Measurements from ENCODE around the gene PLEKHB2.
"Not testable (repeated sequence)": the region's sequence is repeated elsewhere in the genome, so short reads cannot be mapped to it uniquely, and the experiment has no call there.

Gene PLEKHB2

DNA sequence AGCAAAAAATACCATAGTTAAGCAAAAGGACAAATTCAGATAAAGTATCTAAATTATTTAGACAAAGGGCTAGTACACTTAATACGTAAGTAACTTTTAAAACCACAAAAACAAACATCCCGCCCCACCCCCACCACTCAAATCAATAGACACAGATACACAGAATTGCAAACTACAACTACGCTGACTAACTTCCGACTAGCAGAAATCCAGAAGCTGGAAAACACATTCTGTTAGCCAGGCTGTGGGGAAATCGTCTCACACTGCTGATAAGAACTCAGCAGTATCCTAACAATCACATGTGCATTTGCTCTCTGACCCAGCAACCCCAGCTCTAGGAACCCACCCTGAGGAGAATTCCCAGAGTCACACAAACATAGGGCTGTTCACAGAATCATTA, 28.4 kb upstream of the PLEKHB2 start:
- no peak overlapping the region for H4K91ac ChIP-seq (ENCODE audit: low read depth, low read length, poor library complexity)
- no peak overlapping the region for H3K27ac ChIP-seq (replicated peaks; ENCODE audit: low read length)
- WGBS, 2 donors (ENCODE audit: extremely low coverage in 2 of 2, insufficient read length in 2 of 2, insufficient replicate concordance in 1 of 2): no CpG with 5 or more reads among the region's 5 CpGs

DNA sequence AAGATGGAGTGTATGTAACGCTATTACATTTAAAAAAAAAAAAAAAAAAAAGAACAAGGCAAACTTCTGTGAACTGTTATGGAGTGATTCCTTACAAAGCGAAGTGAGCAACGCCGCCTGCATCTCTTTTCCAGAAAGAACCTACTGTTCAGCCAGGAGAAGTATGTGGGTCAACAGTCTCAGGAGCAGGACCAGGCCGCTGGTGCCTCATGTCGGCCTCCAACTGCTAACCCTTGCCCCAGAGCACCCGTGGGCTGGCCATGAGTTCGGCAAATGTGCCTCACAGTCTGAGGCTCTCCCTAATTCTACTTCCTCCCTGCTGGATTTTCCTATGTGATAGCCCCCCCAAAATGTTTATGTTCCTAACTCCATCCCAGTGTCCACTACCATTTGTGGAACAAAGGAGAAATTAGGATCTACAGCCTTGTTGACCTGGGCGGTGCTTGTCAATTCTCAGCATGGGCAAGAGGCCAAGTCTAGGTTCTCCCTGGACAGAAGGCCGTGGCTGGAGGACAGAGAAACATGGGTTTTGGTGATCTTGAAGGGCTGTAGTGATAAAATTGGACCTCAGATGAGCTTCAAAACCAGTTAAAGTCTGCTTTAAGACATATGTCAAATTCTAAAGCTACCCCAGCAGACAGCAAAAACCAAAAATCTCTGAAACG, 27.8 kb upstream of the PLEKHB2 start:
- no peak overlapping the region for H3K27ac ChIP-seq (replicated peaks; ENCODE audit: low read length)

More for the DNA sequence above, 28.4 kb upstream of the PLEKHB2 start:
- no peaks in the 10 kb centered on the region for H3K9me3 ChIP-seq (replicated peaks in 1 of 2; ENCODE audit: control insufficient read depth in 2 of 2, insufficient read depth in 1 of 2, low read depth in 1 of 2, low read length in 2 of 2)
- H3K36me3 ChIP-seq (replicated peaks in 1 of 2; ENCODE audit: control insufficient read depth in 2 of 2, insufficient read depth in 2 of 2, low read length in 2 of 2): peaks cover 36 to 99% of the 10 kb centered on the region in 2 donors
- no peak overlapping the region for H3K4ac ChIP-seq (ENCODE audit: low read length)
- no peak overlapping the region for H3K14ac ChIP-seq (ENCODE audit: low read length)
- no peak overlapping the region for H2BK5ac ChIP-seq (ENCODE audit: low read length)
- no peak overlapping the region for H3K4me3 ChIP-seq (ENCODE audit: low read length in 2 of 2)
- no peak for DNase-seq (ENCODE audit: low spot score)
- no peak overlapping the region for H3K4me2 ChIP-seq (ENCODE audit: insufficient read depth, low read length, poor library complexity, severe bottlenecking)
- no peak overlapping the region for H2BK120ac ChIP-seq (ENCODE audit: low read depth, low read length)
- H2AFZ ChIP-seq (ENCODE audit: low read length): no peak overlapping the region
- H4K8ac ChIP-seq (ENCODE audit: low read depth, low read length): no peak overlapping the region
- H3K27me3 ChIP-seq (ENCODE audit: control insufficient read depth in 3 of 3, insufficient read depth in 3 of 3, low read depth in 1 of 3, low read length in 3 of 3): no peaks in the 10 kb centered on the region
- H3K4me1 ChIP-seq (ENCODE audit: control insufficient read depth in 2 of 2, insufficient read depth in 1 of 2, low read depth in 1 of 2, low read length in 2 of 2): peaks cover 0 to 2% of the 10 kb centered on the region in 2 donors
- H3K79me1 ChIP-seq (ENCODE audit: low read depth, low read length): peaks cover 14% of the 10 kb centered on the region
- H2BK15ac ChIP-seq (ENCODE audit: low read length): no peak overlapping the region
- no peak overlapping the region for H2AK5ac ChIP-seq (ENCODE audit: low read depth, low read length)
- H3K9ac ChIP-seq (ENCODE audit: low read depth, low read length, poor library complexity): no peak overlapping the region
- H3K23ac ChIP-seq (ENCODE audit: low read depth, low read length, poor library complexity): no peak overlapping the region
- H3K18ac ChIP-seq (ENCODE audit: low read length): no peak overlapping the region
- H2BK12ac ChIP-seq (ENCODE audit: low read length): no peak overlapping the region

DNA sequence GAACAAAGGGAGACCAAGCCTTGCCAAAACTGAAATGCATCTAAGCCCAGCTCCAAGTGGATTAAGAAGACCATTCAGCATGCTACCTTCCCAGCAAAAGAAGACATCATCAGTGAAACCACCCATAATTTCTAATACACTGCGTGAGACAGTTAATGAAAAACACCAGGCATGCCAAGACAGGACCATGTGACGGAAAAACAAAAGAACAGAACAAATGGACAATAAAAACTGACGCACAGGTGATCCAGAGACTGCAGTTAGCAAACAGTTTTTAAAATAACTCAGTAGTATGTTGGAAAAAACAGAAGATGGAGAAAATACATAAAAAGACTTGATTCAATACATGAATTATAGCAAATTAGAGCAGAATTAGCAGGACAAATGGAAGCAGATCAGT, 27.2 kb upstream of the PLEKHB2 start:
- Histone ChIP-seq H3K79me1 (ENCODE audit: low read depth, low read length) (peaks cover 13% of the 10 kb centered on the region), H2BK15ac (ENCODE audit: low read length) (no peak overlapping the region), H3K4ac (ENCODE audit: low read length) (no peak overlapping the region), H2AK5ac (ENCODE audit: low read depth, low read length) (no peak overlapping the region), H3K4me3 (ENCODE audit: low read length in 2 of 2) (no peak overlapping the region), H2BK120ac (ENCODE audit: low read depth, low read length) (no peak overlapping the region), H3K14ac (ENCODE audit: low read length) (no peak overlapping the region), H3K18ac (ENCODE audit: low read length) (no peak overlapping the region), H4K8ac (ENCODE audit: low read depth, low read length) (no peak overlapping the region), H2BK12ac (ENCODE audit: low read length) (no peak overlapping the region), H2AFZ (ENCODE audit: low read length) (no peak overlapping the region), H3K27me3 (ENCODE audit: control insufficient read depth in 3 of 3, insufficient read depth in 3 of 3, low read depth in 1 of 3, low read length in 3 of 3) (no peaks in the 10 kb centered on the region), H3K9me3 (replicated peaks in 1 of 2; ENCODE audit: control insufficient read depth in 2 of 2, insufficient read depth in 1 of 2, low read depth in 1 of 2, low read length in 2 of 2) (no peaks in the 10 kb centered on the region), H2BK5ac (ENCODE audit: low read length) (no peak overlapping the region), H3K4me2 (ENCODE audit: insufficient read depth, low read length, poor library complexity, severe bottlenecking) (no peak overlapping the region), H4K91ac (ENCODE audit: low read depth, low read length, poor library complexity) (no peak overlapping the region), H3K27ac (replicated peaks; ENCODE audit: low read length) (no peak overlapping the region), H3K23ac (ENCODE audit: low read depth, low read length, poor library complexity) (no peak overlapping the region), H3K36me3 (replicated peaks in 1 of 2; ENCODE audit: control insufficient read depth in 2 of 2, insufficient read depth in 2 of 2, low read length in 2 of 2) (peaks cover 38 to 98% of the 10 kb centered on the region in 2 donors), H3K9ac (ENCODE audit: low read depth, low read length, poor library complexity) (no peak overlapping the region), H3K4me1 (ENCODE audit: control insufficient read depth in 2 of 2, insufficient read depth in 1 of 2, low read depth in 1 of 2, low read length in 2 of 2) (peaks cover 0 to 2% of the 10 kb centered on the region in 2 donors)
- DNase-seq (ENCODE audit: low spot score): no peak
- no CpG with 5 or more reads among the region's 3 CpGs for WGBS, 2 donors (ENCODE audit: extremely low coverage in 2 of 2, insufficient read length in 2 of 2, insufficient replicate concordance in 1 of 2)

More for the DNA sequence above, 27.8 kb upstream of the PLEKHB2 start:
- H4K8ac ChIP-seq (ENCODE audit: low read depth, low read length): no peak overlapping the region
- no CpG with 5 or more reads among the region's 11 CpGs for WGBS, 2 donors (ENCODE audit: extremely low coverage in 2 of 2, insufficient read length in 2 of 2, insufficient replicate concordance in 1 of 2)
- H4K91ac ChIP-seq (ENCODE audit: low read depth, low read length, poor library complexity): no peak overlapping the region
- H2BK120ac ChIP-seq (ENCODE audit: low read depth, low read length): no peak overlapping the region
- no peak overlapping the region for H2AFZ ChIP-seq (ENCODE audit: low read length)
- H2AK5ac ChIP-seq (ENCODE audit: low read depth, low read length): no peak overlapping the region
- H3K14ac ChIP-seq (ENCODE audit: low read length): no peak overlapping the region
- no peak for DNase-seq (ENCODE audit: low spot score)
- peaks cover 0 to 2% of the 10 kb centered on the region in 2 donors for H3K4me1 ChIP-seq (ENCODE audit: control insufficient read depth in 2 of 2, insufficient read depth in 1 of 2, low read depth in 1 of 2, low read length in 2 of 2)
- H2BK12ac ChIP-seq (ENCODE audit: low read length): no peak overlapping the region
- H3K27me3 ChIP-seq (ENCODE audit: control insufficient read depth in 3 of 3, insufficient read depth in 3 of 3, low read depth in 1 of 3, low read length in 3 of 3): no peaks in the 10 kb centered on the region
- no peak overlapping the region for H3K4ac ChIP-seq (ENCODE audit: low read length)
- no peak overlapping the region for H3K4me3 ChIP-seq (ENCODE audit: low read length in 2 of 2)
- no peak overlapping the region for H3K23ac ChIP-seq (ENCODE audit: low read depth, low read length, poor library complexity)
- H3K4me2 ChIP-seq (ENCODE audit: insufficient read depth, low read length, poor library complexity, severe bottlenecking): no peak overlapping the region
- peaks cover 13% of the 10 kb centered on the region for H3K79me1 ChIP-seq (ENCODE audit: low read depth, low read length)
- no peak overlapping the region for H3K9ac ChIP-seq (ENCODE audit: low read depth, low read length, poor library complexity)
- H2BK5ac ChIP-seq (ENCODE audit: low read length): no peak overlapping the region
- H2BK15ac ChIP-seq (ENCODE audit: low read length): no peak overlapping the region
- no peaks in the 10 kb centered on the region for H3K9me3 ChIP-seq (replicated peaks in 1 of 2; ENCODE audit: control insufficient read depth in 2 of 2, insufficient read depth in 1 of 2, low read depth in 1 of 2, low read length in 2 of 2)
- H3K36me3 ChIP-seq (replicated peaks in 1 of 2; ENCODE audit: control insufficient read depth in 2 of 2, insufficient read depth in 2 of 2, low read length in 2 of 2): peaks cover 38 to 99% of the 10 kb centered on the region in 2 donors
- H3K18ac ChIP-seq (ENCODE audit: low read length): no peak overlapping the region

DNA sequence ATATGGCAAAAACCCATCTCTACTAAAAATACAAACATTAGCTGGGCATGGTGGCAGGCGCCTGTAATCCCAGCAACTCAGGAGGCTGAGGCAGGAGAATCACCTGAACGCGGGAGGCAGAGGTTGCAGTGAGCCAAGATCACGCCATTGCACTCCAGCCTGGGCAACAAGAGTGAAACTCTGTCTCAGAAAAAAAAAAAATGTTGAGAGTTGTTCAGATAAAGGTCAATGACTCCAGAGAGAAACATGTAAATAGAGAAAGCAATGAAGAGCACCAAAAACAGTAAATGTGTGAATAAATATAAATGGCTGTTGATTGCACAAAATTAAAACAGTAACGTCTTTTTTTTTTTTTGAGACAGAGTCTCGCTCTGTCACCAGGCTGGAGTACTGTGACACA, 25.2 kb upstream of the PLEKHB2 start:
- H3K27ac ChIP-seq (replicated peaks; ENCODE audit: low read length); DNase-seq (ENCODE audit: low spot score); H2BK15ac ChIP-seq (ENCODE audit: low read length); H2BK5ac ChIP-seq (ENCODE audit: low read length); H3K4me2 ChIP-seq (ENCODE audit: insufficient read depth, low read length, poor library complexity, severe bottlenecking); H3K4me1 ChIP-seq (ENCODE audit: control insufficient read depth in 2 of 2, insufficient read depth in 1 of 2, low read depth in 1 of 2, low read length in 2 of 2); H3K79me1 ChIP-seq (ENCODE audit: low read depth, low read length); H2BK12ac ChIP-seq (ENCODE audit: low read length); H3K18ac ChIP-seq (ENCODE audit: low read length); H4K8ac ChIP-seq (ENCODE audit: low read depth, low read length); H3K27me3 ChIP-seq (ENCODE audit: control insufficient read depth in 3 of 3, insufficient read depth in 3 of 3, low read depth in 1 of 3, low read length in 3 of 3); H2BK120ac ChIP-seq (ENCODE audit: low read depth, low read length); H3K14ac ChIP-seq (ENCODE audit: low read length); H2AK5ac ChIP-seq (ENCODE audit: low read depth, low read length); H3K4me3 ChIP-seq (ENCODE audit: low read length in 2 of 2); H3K9ac ChIP-seq (ENCODE audit: low read depth, low read length, poor library complexity); H4K91ac ChIP-seq (ENCODE audit: low read depth, low read length, poor library complexity); H3K9me3 ChIP-seq (replicated peaks in 1 of 2; ENCODE audit: control insufficient read depth in 2 of 2, insufficient read depth in 1 of 2, low read depth in 1 of 2, low read length in 2 of 2); H3K4ac ChIP-seq (ENCODE audit: low read length); H2AFZ ChIP-seq (ENCODE audit: low read length); H3K23ac ChIP-seq (ENCODE audit: low read depth, low read length, poor library complexity): not testable (repeated sequence)
- no CpG with 5 or more reads among the region's 6 CpGs for WGBS, 2 donors (ENCODE audit: extremely low coverage in 2 of 2, insufficient read length in 2 of 2, insufficient replicate concordance in 1 of 2)
- H3K36me3 ChIP-seq (replicated peaks in 1 of 2; ENCODE audit: control insufficient read depth in 2 of 2, insufficient read depth in 2 of 2, low read length in 2 of 2): peaks cover 31 to 96% of the 10 kb centered on the region in 2 donors
